GM18502 (cell line): ENCODE results near the gene EDDM13.
"Not testable (repeated sequence)": the region's sequence is repeated elsewhere in the genome, so short reads cannot be mapped to it uniquely, and the experiment has no call there.

Experiments
- ATAC-seq: cut with Tn5 transposase; IDR thresholded peaks from one replicate; pipeline ENCODE4 v1.9.1; 2021; ENCODE audit warnings: mild to moderate bottlenecking; ENCODE audit not compliant: unreplicated experiment, poor library complexity

The EDDM13 gene

GRCh38 chr19:56319991-56320390 is 47.4 kb downstream of the EDDM13 start:
- ATAC-seq, result no peak

GRCh38 chr19:56321254-56321988 is 48.9 kb downstream of the EDDM13 start:
- ATAC-seq, result no peak

GRCh38 chr19:56321989-56322440 is 49.5 kb downstream of the EDDM13 start:
- ATAC-seq, result no peak

- ATAC-seq, result no peak
Observed at GRCh38 chr19:56324436-56324835, 51.9 kb downstream of the EDDM13 start.

- no peak for ATAC-seq
Observed at GRCh38 chr19:56332695-56333094, 60.1 kb downstream of the EDDM13 start.

GRCh38 chr19:56333506-56333905 is 61.0 kb downstream of the EDDM13 start:
- no peak for ATAC-seq

- ATAC-seq, result not testable (repeated sequence)
Observed at GRCh38 chr19:56335371-56335770, 62.8 kb downstream of the EDDM13 start.

- not testable (repeated sequence) for ATAC-seq
Observed at GRCh38 chr19:56337077-56337476, 64.5 kb downstream of the EDDM13 start.

GRCh38 chr19:56339031-56339430 is 66.5 kb downstream of the EDDM13 start:
- ATAC-seq, result not testable (repeated sequence)

GRCh38 chr19:56341948-56342347 is 69.4 kb downstream of the EDDM13 start:
- no peak for ATAC-seq

- ATAC-seq, result no peak
Observed at GRCh38 chr19:56347163-56347778, 74.7 kb downstream of the EDDM13 start.

GRCh38 chr19:56348289-56348877 is 75.8 kb downstream of the EDDM13 start:
- ATAC-seq, result no peak

- ATAC-seq, result no peak
Observed at GRCh38 chr19:56350416-56351045, 78.0 kb downstream of the EDDM13 start.

GRCh38 chr19:56351208-56351607 is 78.7 kb downstream of the EDDM13 start:
- no peak for ATAC-seq

GRCh38 chr19:56355517-56355916 is 83.0 kb downstream of the EDDM13 start:
- ATAC-seq, result no peak

- ATAC-seq, result no peak
Observed at GRCh38 chr19:56356944-56357343, 84.4 kb downstream of the EDDM13 start.
